ENCODE data around the gene SYCP3.

The SYCP3 gene

GRCh38 chr12:101738920-101739665 is at the start of gene SYCP3:
TSS of gene SYCP3 (minus strand) at chr12:101739462. CDS start at chr12:101737935, 1,527 bp downstream.
- no peak for DNase-seq

DNA sequence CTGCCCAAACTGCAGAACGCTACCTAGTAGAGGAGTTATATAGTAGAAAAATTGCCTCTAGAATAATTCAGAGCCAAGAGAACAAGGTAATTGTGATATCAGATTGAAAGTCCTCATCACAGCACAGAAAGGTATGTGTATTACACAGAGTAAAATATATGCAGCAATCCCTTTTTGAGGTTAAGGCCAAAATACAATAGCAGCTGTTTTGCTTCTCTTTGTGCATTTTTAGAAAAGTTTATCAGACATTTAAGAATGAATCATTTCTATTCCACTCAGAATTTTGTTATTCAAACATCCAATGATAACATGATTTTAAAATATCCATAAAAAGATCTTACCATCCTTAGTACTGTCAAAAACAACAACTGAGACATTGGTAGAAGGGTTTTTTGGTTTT is 46.4 kb upstream of the SYCP3 start:
- no peak for DNase-seq

DNA sequence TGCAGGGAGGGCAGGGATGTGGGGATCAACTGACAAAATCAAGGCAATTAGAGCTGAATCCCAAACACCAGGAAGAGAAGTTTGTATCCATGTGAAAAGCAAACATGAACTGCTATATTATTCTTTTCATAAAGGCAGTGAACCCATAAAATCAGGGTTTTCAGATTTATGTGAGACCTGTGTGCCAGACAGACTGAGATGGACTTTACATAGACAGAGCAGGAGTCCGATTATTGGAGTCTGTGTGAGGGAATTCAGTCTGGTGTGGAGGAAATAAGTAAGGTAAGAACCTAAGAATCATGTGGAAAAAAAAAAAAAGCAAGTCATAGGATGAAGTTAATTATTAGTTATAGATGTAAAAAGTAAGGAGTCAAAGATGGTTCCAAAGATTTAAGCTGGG is 45.1 kb upstream of the SYCP3 start:
- no peak for DNase-seq

- no peak for DNase-seq
Observed at GRCh38 chr12:101783838-101784237, 44.6 kb upstream of the SYCP3 start.

- DNase-seq = no peak
Observed at GRCh38 chr12:101783150-101783549, 43.9 kb upstream of the SYCP3 start.

GRCh38 chr12:101782273-101782731 is 43.0 kb upstream of the SYCP3 start:
- no peak for DNase-seq

DNA sequence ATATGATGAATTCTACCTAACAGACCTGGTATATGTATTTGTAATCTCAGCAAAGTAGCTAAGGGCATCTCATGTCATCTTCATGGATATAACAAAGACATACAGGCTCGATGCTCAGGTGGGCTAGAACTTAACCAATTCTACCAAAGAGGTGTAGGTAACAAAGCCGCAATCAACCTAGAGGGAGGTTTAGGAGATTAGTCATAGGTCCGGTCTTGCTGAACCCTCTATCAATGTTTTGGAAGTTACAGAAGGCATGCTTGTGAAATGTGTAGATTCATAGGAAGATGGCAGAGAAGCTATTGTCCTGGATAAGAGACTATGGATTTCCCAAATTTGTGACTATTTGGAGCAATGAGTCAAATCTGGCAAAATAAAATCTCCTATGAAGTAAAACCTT is 42.6 kb upstream of the SYCP3 start:
- no peak for DNase-seq

DNA sequence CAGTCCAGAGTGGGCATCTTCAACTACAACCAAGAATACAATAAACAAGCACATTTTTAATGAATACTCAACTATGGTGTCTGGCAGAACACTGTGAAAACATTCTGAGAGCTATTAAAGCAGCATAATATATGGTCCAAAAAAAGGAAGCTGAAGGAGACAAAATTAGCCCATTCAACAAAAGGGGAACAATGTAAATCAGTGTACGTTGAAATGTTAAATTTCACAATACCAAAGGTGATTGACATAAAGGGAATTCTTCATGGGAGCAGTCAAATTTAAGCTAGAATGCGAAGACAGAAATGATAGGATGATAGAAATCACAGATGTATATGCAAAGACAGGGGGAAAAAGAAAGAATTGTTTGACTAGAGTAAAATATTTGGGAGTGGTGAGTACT is 41.3 kb upstream of the SYCP3 start:
- DNase-seq = no peak

DNA sequence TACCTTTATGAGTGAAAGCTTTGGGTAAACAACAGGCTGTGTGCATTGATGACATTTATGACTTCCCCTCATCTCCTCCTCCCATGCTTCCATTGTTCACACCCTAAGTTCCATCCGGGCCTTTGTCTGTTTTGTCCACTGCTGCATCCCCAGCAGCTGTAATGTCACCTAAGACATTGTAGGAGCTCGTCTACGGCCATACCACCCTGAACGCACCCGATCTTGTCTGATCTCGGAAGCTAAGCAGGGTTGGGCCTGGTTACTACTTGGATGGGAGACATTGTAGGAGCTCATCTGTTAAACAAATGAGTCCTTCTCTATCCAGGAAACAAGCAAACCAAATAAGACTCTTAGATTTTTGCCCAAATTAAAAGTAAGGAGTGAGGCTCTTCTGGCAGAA is 40.4 kb upstream of the SYCP3 start:
- no peak for DNase-seq

DNA sequence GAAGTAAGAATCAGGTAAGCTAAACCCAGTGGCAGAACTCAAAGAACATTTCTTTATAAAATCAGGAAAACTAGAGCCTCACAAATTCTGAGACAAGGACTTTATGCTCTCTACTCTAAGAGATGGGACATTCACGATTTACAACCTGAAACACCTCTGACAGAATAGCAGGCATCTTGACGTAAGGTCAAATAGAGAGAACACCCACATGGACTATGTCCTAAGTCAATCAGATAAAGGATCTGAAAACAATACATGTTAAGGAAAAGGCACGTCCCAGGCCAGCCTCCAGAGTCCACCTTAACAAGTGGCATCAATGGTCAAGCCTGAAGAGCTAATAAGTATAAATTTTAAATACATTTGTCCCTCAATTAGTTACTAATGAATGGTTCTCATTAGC is 39.9 kb upstream of the SYCP3 start:
- DNase-seq = no peak

- DNase-seq = no peak
Observed at GRCh38 chr12:101777978-101778377, 38.7 kb upstream of the SYCP3 start.

- no peak for DNase-seq
Observed at GRCh38 chr12:101777485-101777884, 38.2 kb upstream of the SYCP3 start.

GRCh38 chr12:101775816-101776215 is 36.6 kb upstream of the SYCP3 start:
- DNase-seq = no peak

- DNase-seq = peak; percentile 55
Observed at GRCh38 chr12:101773650-101774162, 34.4 kb upstream of the SYCP3 start.

DNA sequence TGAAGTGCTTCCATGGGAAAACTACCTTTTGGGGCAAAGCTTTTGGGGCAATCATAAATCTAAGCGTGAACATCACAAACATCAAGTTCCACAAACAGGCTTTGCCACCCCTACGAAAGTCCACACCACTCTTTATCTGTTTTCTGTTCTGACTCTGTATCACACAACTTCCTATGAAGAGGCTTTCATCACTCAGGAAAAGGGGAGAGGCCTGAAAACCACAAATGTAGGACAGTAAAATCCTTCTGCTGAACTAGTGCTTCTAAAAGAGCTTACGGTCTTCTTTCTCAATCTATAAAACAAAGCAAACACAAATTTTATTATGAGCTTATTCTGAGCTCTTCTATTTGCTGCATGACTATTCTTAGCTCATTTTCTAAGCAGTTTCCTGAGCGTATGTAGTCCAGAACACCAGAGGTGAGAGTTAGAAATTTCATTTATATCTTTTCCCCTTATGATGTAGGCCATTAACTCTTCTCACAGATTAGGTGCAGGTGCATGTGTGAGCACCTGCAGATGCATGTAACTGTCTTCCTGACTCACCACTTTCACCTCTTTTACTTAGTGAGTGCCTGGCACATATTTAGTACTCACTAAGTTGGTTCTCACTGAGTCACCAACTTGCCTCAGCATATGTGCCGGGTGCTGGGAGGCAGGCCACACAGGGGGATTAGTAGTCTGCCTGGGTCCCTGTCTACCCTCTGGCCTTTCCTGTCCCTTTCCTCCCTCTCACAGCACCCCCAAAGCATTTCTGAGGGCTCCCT is 32.9 kb upstream of the SYCP3 start:
- no peak for DNase-seq

DNA sequence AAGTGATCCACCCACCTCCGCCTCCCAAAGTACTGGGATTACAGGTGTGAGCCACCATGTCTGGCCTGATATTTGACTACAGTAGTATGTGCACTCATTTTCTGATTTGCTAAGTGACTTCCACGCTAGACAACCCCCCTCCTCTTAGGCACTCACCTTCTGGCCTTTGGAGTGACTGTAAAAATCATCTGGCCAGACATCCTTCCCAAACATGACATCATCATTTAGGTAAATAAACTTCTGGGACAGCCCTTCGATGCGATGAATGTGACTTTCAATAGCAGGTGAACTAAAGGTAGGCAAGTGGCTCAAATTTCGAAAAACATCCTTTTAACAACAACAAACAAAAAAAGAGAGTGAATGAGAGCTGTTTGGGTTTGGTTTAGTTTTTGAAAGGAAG is 30.6 kb upstream of the SYCP3 start:
- no peak for DNase-seq

DNA sequence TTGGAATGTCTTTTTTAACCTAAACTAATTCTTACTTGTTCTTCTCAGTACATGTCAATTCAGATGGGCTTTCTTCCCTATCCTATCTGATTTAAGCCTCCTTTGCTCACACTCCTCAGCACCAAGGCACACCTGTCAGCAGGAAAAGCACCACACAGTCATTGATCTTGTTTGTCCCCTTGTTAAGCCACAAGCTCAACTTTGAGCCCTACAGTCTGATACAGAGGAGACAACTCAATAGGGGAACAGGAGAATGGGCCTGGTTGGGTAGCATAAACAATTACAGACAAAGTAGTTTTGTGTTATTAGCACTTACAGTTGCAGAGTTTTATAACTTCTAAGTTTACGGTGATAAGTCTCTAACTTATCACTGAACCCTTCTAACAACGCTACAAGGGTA is 29.5 kb upstream of the SYCP3 start:
- no peak for DNase-seq

DNA sequence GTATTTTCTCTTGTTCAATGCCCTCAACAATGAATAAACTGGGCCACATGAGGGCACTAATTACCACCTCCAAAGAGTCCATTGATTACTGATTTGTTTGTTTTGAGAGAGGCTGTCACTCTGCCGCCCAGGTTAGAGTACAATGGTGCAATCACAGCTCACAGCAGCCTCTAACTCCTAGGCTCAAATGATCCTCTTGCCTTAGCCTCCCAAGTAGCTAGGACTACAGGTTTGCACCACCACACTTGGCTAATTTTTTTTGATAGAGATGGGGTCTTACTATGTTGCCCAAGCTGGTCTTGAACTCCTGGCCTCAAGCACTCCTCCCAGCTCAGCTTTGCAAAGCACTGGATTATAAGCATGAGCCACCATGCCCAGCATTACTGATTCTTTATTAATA is 28.3 kb upstream of the SYCP3 start:
- no peak for DNase-seq

DNA sequence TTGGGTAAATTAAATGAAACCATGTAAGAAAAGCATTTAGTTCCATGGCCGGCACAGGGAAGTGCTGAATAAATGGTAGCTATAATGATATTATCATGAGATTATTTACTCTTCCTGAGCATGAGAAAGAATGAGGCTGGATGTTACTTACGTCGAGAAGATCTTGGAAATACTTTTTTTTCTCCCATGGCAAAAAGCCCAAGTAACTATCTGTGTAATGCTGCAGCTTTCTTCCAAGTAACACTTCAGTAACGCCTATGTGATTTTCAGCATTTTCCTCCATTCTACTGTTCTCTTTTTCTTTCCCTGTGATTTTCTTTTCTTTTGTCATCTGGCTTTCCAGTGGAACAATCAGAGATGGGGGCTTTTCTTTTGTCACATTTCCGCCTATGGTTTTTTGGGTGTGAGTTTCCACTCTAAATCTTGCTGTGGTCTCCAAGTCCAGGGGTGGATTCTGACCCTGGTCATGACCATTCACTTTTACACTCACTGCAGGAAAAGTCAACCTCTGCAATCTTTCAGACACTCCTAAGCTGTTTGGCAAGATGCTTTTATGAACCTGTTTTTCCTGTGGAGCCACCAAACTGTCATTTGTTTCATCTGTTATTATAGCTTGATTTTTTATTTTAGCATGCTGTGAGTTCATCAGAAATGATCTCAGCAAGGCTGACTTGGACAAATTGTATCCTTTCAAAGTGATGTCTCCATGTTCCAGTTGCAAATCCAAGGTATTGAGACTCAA is 25.0 kb upstream of the SYCP3 start:
- DNase-seq = no peak

DNA sequence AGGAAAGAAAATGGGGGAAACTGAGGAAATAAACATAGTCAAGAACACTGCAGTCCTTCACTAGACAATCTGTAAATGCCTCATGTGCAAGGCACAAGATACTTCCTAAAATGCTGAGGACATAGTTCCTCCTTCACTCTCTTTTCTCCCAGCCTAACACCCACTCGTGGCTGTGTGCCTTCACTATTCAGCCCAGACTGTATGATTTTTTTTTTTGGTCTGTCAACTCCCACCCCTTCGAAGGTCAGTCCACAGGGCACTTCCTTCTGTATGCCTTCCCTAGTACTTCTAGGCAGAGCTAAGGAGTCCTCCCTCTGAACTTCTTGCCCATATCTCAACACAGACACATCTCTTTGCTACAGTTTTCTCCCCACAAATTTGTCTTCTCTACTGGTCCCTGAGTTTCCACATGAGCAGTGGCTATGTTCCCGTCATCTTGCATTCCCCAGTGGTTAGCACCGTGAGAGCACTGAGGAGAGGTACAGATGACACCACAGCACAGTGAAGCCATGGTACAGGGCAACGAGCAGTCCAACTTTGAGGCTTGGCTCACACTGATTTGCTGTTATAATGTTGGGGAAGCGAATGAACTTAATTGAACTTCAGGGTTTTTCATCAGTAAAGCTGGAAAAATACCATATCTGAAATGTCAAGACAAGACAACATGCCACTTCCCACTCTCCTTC is 24.1 kb upstream of the SYCP3 start:
- DNase-seq = no peak

- no peak for DNase-seq
Observed at GRCh38 chr12:101761781-101762180, 22.5 kb upstream of the SYCP3 start.

- DNase-seq = no peak
Observed at GRCh38 chr12:101761350-101761749, 22.1 kb upstream of the SYCP3 start.
